Bronchial epithelial cell (primary cell): Measurements from ENCODE around the gene TYW1. TPM values are rescaled to one million over a fixed set of nuclear protein-coding genes. Genes with fewer than 3 reads are reported as not detected.
"Not testable (repeated sequence)": the region's sequence is repeated elsewhere in the genome, so short reads cannot be mapped to it uniquely, and the experiment has no call there.

Experiments
- DNase-seq: peaks from one replicate; pipeline ENCODE4 v3.0.0-alpha.2; 2010; ENCODE audit warnings: low read depth
- FAIRE-seq: peaks from 2 replicates; lab custom pipeline; 2011; peaks lifted over from hg19 to GRCh38; lab: Jason Lieb, UNC
- H3K27me3 ChIP-seq: 2 replicates; pipeline ENCODE4 v1.5.1; 2011; ENCODE audit warnings: low read length; ENCODE audit not compliant: control insufficient read depth, insufficient read depth
- H3K36me3 ChIP-seq: 2 replicates; pipeline ENCODE4 v1.5.1; 2011; ENCODE audit warnings: low read length; ENCODE audit not compliant: control insufficient read depth, insufficient read depth
- H3K4me3 ChIP-seq: 2 replicates; pipeline ENCODE4 v1.5.1; 2011; ENCODE audit warnings: mild to moderate bottlenecking, low read depth, low read length, control low read depth
- total RNA-seq: library from RNA; depleted of rRNA; stranded (reverse); fragments of >200 nt; gene quantifications from 2 replicates; pipeline ENCODE4 v1.2.1, GENCODE V29; 2014
- TF ChIP-seq, protein P1 (sequence below): IDR thresholded peaks from 2 replicates; pipeline ENCODE4 v1.5.1; 2011; ENCODE audit warnings: mild to moderate bottlenecking, moderate library complexity, low read length, control low read depth, inconsistent platforms; ENCODE audit not compliant: insufficient read depth, severe bottlenecking

The TYW1 gene
- total RNA-seq, 1 donor from 2014 or later = 28.4 TPM

DNA sequence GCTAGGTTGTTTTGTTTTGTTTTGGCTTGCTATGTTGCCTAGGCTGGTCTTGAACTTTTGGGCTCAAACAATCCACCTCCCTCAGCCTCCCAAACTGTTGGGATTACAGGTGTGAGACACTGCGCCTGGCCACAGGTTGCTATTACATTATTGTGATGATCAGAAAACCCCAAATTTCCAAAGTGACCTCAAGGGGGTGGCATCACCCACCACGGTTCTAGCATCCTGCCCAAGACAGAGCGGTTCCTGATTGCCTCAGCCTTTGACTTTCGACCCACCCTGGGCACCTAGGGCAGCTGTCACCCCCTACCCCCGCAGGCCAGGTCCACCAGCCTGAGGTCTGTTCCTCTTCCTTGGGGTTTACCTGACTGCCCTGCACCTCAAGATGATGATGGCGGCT lies 29.6 kb upstream of the TYW1 start:
- no peak overlapping the region for H3K4me3 ChIP-seq
- TF ChIP-seq, protein P1, sequence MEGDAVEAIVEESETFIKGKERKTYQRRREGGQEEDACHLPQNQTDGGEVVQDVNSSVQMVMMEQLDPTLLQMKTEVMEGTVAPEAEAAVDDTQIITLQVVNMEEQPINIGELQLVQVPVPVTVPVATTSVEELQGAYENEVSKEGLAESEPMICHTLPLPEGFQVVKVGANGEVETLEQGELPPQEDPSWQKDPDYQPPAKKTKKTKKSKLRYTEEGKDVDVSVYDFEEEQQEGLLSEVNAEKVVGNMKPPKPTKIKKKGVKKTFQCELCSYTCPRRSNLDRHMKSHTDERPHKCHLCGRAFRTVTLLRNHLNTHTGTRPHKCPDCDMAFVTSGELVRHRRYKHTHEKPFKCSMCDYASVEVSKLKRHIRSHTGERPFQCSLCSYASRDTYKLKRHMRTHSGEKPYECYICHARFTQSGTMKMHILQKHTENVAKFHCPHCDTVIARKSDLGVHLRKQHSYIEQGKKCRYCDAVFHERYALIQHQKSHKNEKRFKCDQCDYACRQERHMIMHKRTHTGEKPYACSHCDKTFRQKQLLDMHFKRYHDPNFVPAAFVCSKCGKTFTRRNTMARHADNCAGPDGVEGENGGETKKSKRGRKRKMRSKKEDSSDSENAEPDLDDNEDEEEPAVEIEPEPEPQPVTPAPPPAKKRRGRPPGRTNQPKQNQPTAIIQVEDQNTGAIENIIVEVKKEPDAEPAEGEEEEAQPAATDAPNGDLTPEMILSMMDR = no peak
- H3K36me3 ChIP-seq = no peaks in the 10 kb centered on the region
- DNase-seq = no peak
- H3K27me3 ChIP-seq = no peaks in the 10 kb centered on the region
- no peak for FAIRE-seq

DNA sequence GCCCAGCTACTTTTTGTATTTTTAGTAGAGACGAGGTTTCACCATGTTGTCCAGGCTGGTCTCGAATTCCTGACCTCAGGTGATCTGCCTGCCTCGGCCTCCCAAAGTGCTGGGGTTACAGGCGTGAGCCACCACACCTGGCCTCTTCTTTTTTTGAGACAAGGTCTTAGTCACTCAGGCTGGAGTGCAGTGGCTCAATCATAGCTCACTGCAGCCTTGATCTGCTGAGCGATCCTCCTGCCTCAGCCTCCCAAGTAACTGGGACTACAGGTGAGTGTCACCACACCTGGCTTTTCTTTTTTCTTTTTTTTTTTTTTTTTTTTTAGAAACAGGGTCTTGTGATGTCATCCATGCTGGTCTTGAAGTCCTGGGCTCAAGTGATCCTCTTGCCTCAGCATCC lies 27.6 kb upstream of the TYW1 start:
- not testable (repeated sequence) for FAIRE-seq, H3K36me3 ChIP-seq, H3K27me3 ChIP-seq, H3K4me3 ChIP-seq, DNase-seq

DNA sequence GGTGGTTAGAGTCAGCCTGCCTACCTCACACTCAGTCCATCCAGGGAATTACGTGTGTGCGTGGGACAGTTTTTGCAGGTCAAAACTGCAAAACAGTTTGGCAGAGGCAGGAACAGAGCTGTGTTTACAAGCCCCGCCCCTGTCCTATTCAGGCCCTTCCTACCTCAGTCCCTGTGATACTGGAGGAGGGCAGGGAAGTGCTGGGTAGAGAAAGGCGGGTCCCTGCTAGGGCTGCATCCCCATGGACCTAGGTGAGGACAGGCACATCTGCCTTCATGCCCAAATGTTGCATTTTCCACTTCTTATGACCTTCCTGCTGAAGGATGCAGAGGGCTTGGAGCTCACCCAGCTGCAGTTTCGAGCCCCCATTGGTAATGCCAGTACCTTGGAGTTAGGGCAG lies 26.3 kb upstream of the TYW1 start:
- FAIRE-seq = no peak
- no peaks in the 10 kb centered on the region for H3K36me3 ChIP-seq
- H3K4me3 ChIP-seq = no peak overlapping the region
- DNase-seq = no peak
- TF ChIP-seq, protein P1 = no peak
- H3K27me3 ChIP-seq = no peaks in the 10 kb centered on the region

DNA sequence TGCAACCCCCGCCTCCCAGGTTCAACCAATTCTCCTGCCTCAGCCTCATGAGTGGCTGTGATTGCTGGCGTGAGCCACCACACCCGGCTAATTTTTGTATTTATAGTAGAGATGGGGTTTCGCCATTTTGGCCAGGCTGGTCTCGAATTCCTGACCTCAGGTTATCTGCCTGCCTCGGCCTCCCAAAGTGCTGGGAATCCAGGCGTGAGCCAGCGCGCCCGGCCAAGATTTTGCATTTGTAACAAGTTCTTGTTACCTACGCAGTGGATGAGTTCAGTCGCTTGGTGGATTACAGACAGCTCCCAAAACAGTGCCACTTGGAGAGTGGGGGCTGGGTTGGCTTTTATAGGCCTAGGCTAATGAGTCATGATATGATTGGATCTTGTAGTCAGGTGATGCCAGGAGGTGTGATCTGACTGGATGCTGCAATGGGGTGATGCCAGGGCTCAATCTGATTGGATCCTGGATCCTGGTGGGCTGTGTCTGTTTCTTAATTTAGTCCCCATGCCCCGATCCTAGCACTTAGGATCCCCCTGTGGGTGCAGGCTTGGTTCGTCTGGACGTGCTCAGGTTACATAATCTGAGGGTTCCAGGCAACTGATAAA lies 21.5 kb upstream of the TYW1 start:
- no peak overlapping the region for H3K4me3 ChIP-seq
- DNase-seq (no peak), FAIRE-seq (peak; percentile 7)
- no peaks in the 10 kb centered on the region for H3K27me3 ChIP-seq
- TF ChIP-seq, protein P1 = no peak
- no peaks in the 10 kb centered on the region for H3K36me3 ChIP-seq

DNA sequence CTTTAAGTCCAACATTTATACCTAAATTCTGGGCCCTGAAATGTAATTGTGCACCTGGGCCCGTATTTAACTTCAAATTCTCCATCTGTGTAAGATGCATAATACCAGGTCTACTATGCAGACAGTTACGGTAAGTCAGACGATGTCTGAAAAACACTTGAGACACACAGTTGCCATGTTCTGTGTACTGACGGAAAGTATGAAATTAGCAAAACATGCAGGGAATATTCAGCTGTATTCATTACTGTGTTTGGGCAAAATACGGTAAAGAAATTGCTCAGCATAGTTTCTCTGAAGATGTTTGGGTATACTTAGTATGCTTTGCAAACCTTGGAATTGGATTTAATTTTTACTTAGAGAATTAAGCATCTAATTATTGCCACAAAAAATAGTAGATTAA lies 18.3 kb upstream of the TYW1 start:
- peak; percentile 36 for FAIRE-seq
- not testable (repeated sequence) for H3K36me3 ChIP-seq, H3K4me3 ChIP-seq, DNase-seq, H3K27me3 ChIP-seq

DNA sequence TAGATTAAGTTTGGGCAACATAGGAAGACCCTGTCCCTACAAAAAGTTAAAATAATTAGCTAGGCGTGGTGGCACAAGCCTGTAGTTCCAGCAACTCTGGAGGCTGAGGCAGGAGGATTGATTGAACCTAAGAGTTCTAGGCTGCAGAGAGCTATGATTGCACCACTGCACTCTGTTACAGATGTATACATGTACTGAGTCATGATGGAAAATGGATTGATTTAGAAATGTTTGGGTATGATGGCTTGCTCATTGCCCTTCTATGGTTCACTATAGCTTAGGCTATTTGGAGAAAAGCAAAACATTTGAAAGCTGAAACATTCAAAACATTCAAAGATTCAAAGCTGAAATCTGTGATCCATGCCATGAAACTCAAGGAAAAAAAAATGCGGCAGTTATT lies 17.6 kb upstream of the TYW1 start:
- H3K36me3 ChIP-seq, FAIRE-seq, H3K27me3 ChIP-seq, DNase-seq, H3K4me3 ChIP-seq: not testable (repeated sequence)

DNA sequence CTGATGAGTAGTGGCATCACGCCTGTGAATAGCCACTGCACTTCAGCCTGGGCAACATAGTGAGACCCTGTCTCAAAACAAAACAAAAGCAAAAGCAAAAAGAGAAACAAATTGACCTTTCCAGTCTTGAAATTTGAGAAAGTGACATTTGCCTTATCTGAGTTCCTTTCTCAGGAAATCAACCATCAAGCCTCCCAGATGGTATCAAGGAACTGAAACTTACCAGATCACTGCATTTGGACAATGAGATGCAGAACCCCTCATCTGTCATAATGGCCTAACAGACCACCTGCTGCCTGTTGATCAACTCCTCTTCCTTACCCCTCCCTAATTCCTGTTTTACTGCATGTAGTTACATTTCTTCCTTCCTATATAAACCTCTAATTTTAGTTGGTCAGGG lies 16.3 kb upstream of the TYW1 start:
- H3K36me3 ChIP-seq, DNase-seq, H3K27me3 ChIP-seq, H3K4me3 ChIP-seq: not testable (repeated sequence)
- peak; percentile 93 for FAIRE-seq

DNA sequence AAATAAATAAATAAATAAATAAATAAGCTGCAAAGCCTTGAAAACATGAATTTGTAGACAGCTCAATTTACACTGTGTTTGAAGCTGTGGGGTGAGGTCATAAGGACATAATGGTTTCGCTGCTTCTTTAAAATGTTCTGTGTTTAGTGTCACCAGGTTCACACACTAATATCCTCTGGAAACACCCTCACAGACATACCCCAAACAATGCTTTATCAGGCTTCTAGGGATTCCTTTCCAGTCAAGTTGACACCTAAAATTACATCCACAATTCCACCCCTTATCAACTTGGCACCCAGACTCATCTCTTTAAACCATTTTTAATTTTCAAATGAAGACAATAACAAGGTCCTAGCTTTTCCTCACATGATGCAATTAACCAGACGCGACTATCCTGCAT lies 7.1 kb upstream of the TYW1 start:
- FAIRE-seq = peak; percentile 40
- H3K27me3 ChIP-seq, H3K4me3 ChIP-seq, H3K36me3 ChIP-seq, DNase-seq: not testable (repeated sequence)

DNA sequence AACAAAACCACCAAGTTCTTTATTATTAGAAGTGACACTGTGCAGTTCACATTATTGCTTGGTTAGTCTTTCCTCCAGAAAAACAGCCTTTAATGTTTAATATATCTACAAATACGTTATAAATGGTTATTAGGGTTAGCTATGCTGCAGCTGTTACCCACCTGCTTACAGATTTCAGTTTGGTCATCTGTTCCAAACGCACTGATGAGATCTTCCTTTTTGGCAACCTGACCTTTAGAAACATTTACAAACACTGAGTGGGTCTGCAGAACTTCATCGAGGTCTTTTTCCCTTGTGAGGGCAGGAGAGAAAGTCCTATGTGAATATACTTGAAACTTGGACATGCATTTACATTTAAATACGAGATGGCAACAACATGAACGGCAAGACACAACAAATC lies 2.6 kb upstream of the TYW1 start:
- not testable (repeated sequence) for FAIRE-seq, H3K27me3 ChIP-seq, DNase-seq, H3K36me3 ChIP-seq
- peak overlapping the region; percentile 74 for H3K4me3 ChIP-seq
